Coronary artery (tissue), 2 donors: ENCODE results near the gene ARHGAP22.
A peak's percentile ranks its signal among the peaks of the same experiment; 100 is the strongest.

ENCODE experiments used
- DNase-seq: peaks from one replicate; pipeline ENCODE4 v3.0.0-alpha.2; 2017; ENCODE audit warnings: low spot score
- H3K27ac ChIP-seq, 2 donors: fragments of 200-600 bp; sonication (generic); one replicate each; pipeline ENCODE4 v1.5.1; 2016 to 2019
- H3K4me3 ChIP-seq: fragments of 200-600 bp; sonication (generic); 2 replicates; pipeline ENCODE4 v1.5.1; 2016; ENCODE audit warnings: mild to moderate bottlenecking, moderate library complexity
- TF ChIP-seq, protein P1 (sequence below): fragments of 200-600 bp; sonication (generic); IDR thresholded peaks from one replicate; pipeline ENCODE4 v1.5.1; 2019; ENCODE audit warnings: antibody characterized with exemption

ARHGAP22 gene

DNA sequence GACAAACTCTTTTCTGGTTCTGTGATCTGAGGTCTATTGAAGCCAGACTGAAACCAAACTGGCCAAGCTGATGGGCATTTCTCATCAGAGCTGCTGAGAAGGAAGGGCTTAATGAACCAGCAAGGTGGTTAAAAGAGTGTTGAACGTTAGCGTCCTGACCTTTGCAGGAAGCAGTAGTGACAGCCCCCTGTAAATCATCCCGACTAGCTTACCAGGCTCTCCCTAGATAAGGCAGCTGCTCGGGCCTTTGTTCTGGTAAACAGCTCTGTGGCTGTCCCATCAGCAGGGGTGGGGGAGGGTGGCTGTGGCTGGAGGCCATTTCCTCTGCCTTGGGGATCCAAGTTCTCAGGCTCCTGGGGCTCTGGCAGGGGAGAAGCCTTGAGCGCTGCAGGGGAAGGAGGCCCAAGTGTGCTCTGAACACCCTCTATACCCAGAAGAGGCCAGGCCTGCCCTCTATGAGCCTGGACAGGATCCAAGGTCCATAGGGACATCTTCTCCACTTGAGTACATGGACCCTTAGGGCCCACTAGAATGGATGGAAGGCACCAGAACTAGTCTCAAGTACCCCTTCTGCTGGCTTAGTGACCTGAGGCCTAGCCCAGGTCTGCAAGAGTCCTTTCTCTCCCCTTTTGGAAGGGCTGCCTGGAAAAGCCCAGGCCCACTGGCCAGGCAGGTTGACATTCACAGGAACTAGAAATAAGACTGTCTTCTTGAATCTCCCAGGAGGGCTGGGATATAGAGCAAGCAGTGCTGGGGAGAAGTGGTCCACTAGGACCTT, 134.6 kb downstream of the ARHGAP22 start:
- no peak overlapping the region for H3K27ac ChIP-seq
- H3K4me3 ChIP-seq = no peak overlapping the region
- no peak for DNase-seq
- TF ChIP-seq, protein P1, sequence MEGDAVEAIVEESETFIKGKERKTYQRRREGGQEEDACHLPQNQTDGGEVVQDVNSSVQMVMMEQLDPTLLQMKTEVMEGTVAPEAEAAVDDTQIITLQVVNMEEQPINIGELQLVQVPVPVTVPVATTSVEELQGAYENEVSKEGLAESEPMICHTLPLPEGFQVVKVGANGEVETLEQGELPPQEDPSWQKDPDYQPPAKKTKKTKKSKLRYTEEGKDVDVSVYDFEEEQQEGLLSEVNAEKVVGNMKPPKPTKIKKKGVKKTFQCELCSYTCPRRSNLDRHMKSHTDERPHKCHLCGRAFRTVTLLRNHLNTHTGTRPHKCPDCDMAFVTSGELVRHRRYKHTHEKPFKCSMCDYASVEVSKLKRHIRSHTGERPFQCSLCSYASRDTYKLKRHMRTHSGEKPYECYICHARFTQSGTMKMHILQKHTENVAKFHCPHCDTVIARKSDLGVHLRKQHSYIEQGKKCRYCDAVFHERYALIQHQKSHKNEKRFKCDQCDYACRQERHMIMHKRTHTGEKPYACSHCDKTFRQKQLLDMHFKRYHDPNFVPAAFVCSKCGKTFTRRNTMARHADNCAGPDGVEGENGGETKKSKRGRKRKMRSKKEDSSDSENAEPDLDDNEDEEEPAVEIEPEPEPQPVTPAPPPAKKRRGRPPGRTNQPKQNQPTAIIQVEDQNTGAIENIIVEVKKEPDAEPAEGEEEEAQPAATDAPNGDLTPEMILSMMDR = no peak

DNA sequence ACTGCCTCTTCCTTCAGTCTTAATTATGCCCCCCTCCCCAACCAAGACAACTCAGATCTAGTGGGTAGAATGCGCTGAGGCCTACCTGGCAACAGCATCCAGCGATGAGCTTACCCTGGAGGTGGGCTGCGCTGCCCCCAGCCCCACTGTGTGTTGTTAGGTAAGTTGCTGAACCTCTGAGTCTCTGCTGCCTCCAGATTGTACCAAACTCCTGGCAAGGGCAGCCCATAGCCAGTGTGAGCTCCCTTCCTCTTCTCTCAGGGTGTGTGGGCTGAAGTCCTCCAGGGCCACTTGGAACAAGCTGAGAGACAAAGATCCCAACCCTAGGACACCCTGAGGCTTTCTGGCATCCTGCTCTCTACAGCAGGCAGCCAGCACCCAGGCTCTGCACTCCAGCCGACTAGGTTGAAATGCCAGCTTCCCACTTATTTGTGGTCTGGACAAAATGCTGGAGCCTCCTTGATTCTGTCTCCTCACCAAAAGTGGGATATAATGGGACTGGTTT, 135.3 kb downstream of the ARHGAP22 start:
- DNase-seq = peak; percentile 52
- Histone ChIP-seq H3K4me3 (no peak overlapping the region), H3K27ac (no peak overlapping the region)
- TF ChIP-seq, protein P1 = no peak

DNA sequence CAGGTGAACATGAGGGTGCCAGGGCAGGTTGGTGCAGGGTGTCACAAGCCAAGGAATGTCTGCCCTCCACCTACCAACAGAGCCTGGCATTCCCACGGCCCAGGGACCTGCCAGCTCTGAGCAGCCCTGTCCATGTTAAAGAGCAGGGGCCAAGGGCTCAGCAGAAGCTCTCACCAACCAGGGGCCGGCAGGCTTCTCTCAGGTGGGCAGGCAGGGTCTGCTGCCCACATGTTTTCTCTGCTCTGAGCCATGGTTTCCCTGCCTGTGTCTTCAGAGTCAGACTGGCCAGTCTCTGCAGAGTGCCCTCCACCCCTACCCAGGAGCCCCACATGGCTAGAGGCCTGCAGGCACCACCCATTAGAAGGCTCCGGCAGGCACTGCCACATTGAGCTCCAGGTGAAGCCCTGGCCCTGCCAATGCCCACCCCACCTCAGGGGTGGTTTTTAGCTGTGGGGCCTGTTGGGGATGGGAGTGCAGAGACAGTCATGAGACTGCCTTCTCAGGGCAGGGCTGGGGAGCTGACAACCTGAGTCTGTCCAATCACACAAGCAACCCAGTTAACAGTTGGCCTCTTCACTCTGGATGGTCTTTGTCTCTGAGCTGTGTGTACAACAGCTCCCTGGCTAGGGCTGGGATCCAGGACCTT, 135.9 kb downstream of the ARHGAP22 start:
- Histone ChIP-seq H3K4me3 (no peak overlapping the region), H3K27ac (no peak overlapping the region)
- TF ChIP-seq, protein P1 = no peak
- no peak for DNase-seq

DNA sequence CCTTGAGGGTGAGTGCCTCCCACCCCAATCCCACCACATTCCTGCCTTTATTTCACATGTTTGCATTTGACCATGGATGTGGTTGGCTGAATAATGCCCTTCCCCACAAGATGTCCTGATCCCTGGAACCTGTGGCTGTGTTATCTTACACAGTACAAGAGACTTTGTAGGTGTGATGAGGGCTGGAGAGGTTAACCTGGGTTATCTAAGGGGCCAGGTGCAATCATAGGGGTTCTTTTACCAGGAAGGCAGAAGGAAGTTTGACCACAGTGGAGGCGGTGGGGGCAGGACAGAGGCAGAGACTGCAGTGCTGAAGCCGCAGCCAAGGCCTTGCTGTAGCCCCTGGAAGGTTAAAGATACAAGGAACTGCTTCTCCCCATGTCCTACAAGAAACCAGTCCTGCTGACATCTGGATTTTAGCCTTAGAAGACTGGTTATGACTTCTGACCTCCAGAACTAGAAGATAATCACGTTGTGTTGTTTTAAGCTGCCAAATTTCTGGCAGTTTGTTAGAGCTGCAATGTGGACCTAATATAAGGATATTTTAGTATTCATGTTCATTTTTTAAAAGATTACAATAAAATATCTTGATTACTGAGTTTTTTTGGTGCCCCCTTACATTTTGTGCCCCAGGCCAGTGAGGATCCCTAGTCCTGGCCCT, 136.6 kb downstream of the ARHGAP22 start:
- TF ChIP-seq, protein P1 = no peak
- Histone ChIP-seq H3K27ac (no peak overlapping the region), H3K4me3 (no peak overlapping the region)
- no peak for DNase-seq

DNA sequence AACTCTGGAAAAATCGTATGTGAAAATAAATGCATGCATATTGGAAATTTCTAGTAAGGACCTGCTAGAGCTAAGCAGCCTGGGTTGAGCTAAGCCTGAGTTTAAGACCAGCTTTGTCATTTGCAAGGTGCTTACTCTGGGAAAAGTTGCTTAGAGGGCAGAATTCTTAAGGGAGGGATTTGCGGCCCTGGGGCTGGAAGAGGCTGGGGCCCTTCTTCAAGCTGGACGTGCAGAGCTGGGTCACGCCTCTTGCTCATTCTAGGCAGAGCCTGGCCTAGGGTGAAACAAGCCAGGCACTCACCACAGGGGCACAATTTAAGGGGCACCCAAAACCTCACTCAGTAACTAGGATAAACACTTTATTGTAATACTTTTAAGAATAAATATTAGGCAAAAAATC, 137.2 kb downstream of the ARHGAP22 start:
- Histone ChIP-seq H3K27ac (no peak overlapping the region), H3K4me3 (no peak overlapping the region)
- TF ChIP-seq, protein P1 = no peak
- no peak for DNase-seq

DNA sequence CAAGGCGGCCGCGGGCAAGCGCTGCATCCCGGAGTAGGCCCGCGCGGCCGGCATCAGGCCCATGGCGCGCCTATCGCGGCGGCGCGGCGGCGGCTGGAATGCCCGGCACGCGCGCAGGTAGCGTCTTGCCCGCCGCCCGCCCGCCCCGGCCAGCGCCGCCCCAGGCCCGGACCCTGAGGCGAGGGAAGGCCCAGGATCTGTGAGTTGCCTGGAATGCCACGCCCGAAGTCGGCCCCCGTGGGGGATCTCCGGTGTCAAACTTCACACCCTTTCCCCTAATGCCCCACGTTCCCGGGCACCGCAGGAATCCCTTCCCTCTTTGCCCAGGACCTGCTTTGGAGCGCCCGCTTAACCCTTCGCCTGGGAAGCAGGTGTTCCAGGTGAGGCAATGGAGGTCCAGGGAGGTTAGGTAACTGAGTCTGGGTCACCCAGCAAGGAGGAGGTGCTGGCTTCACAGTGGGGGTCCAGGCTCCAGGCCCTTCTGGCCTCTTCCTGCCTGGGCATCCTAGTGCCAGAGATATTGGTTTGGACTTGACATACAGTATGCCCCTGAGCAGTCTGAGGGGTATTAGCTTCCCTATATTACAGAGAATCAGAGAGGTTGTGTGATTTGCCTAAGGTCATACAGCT, 138.1 kb downstream of the ARHGAP22 start:
- DNase-seq = no peak
- Histone ChIP-seq H3K4me3 (peak overlapping the region; percentile 32), H3K27ac (no peak overlapping the region)
- TF ChIP-seq, protein P1 = no peak
